Activated T-helper 1 cell treated with anti-CD3 and anti-CD28 coated beads, Interleukin-12 subunit alpha, Interleukin-12 subunit beta, Interleukin-2, Interleukin-4 antibody, amounts not matched to agents 30 ng/mL and 10 ng/mL and 1 ng/mL, durations not matched to agents 14 hours and 24 hours and 36 hours (primary cell): ENCODE results near the gene TREML2. TPM values are rescaled to one million over a fixed set of nuclear protein-coding genes. Genes with fewer than 3 reads are reported as not detected.
"Not testable (repeated sequence)": the region's sequence is repeated elsewhere in the genome, so short reads cannot be mapped to it uniquely, and the experiment has no call there.

Experiments used
- DNase-seq: peaks from one replicate; pipeline ENCODE4 v3.0.0; 2021; ENCODE audit warnings: low spot score
- H3K27ac Mint-ChIP-seq: one replicate; pipeline ENCODE4 v1.8.0; 2021; ENCODE audit warnings: mild to moderate bottlenecking, mixed read lengths
- H3K27me3 Mint-ChIP-seq: one replicate; pipeline ENCODE4 v1.8.0; 2022; ENCODE audit warnings: mild to moderate bottlenecking, moderate library complexity, mixed read lengths; ENCODE audit not compliant: insufficient read depth
- H3K36me3 Mint-ChIP-seq: one replicate; pipeline ENCODE4 v1.8.0; 2021; ENCODE audit warnings: low read depth, mixed read lengths
- H3K4me1 Mint-ChIP-seq: one replicate; pipeline ENCODE4 v1.8.0; 2021; ENCODE audit warnings: low read depth, mixed read lengths
- H3K4me3 Mint-ChIP-seq: one replicate; pipeline ENCODE4 v1.8.0; 2021; ENCODE audit warnings: mild to moderate bottlenecking, moderate library complexity, mixed read lengths
- H3K9me3 Mint-ChIP-seq: one replicate; pipeline ENCODE4 v1.8.0; 2021; ENCODE audit warnings: mixed read lengths
- intact Hi-C: fragments of 100-400 bp; cut with micrococcal nuclease; formaldehyde crosslinking; loops from one replicate; pipeline ENCODE4 v1.15.1; 2024
- total RNA-seq: library from RNA; stranded (reverse); gene quantifications from 2 replicates; pipeline ENCODE4 v1.2.3, GENCODE V29; 2022

The TREML2 gene
- total RNA-seq, 1 donor from 2014 or later = 4.9 TPM

- H3K27ac Mint-ChIP-seq = peak overlapping the region; percentile 95
- DNase-seq = no peak
- H3K4me3 Mint-ChIP-seq = peak overlapping the region; percentile 77
- no peaks in the 10 kb centered on the region for H3K27me3 Mint-ChIP-seq
- H3K9me3 Mint-ChIP-seq = peaks cover 5% of the 10 kb centered on the region
- peaks cover 68% of the 10 kb centered on the region for H3K4me1 Mint-ChIP-seq
- peaks cover 21% of the 10 kb centered on the region for H3K36me3 Mint-ChIP-seq
- intact Hi-C loops = loop anchor here (5.0 kb wide), 1 partner anchor 127 kb away; the partner anchor contains the start of genes NFYA and OARD1
Measured at GRCh38 chr6:41199552-41200246, 1.2 kb downstream of the TREML2 start.

- Mint-ChIP-seq H3K27ac (no peak overlapping the region), H3K27me3 (no peaks in the 10 kb centered on the region), H3K9me3 (no peaks in the 10 kb centered on the region), H3K4me1 (peaks cover 70% of the 10 kb centered on the region), H3K4me3 (no peak overlapping the region), H3K36me3 (peaks cover 23% of the 10 kb centered on the region)
- intact Hi-C loops = loop anchor here (5.0 kb wide), 1 partner anchor 125 kb away; the partner anchor contains the start of genes NFYA and OARD1
- DNase-seq = no peak
Measured at GRCh38 chr6:41197234-41197633, 3.7 kb downstream of the TREML2 start.

- H3K4me3 Mint-ChIP-seq = no peak overlapping the region
- H3K4me1 Mint-ChIP-seq = peaks cover 42% of the 10 kb centered on the region
- peaks cover 9% of the 10 kb centered on the region for H3K9me3 Mint-ChIP-seq
- DNase-seq = no peak
- H3K27me3 Mint-ChIP-seq = no peaks in the 10 kb centered on the region
- H3K27ac Mint-ChIP-seq = no peak overlapping the region
- peaks cover 42% of the 10 kb centered on the region for H3K36me3 Mint-ChIP-seq
- intact Hi-C loops = no loop called here
Measured at GRCh38 chr6:41194386-41194785, 6.6 kb downstream of the TREML2 start.

- H3K27ac Mint-ChIP-seq = no peak overlapping the region
- peaks cover 12% of the 10 kb centered on the region for H3K9me3 Mint-ChIP-seq
- H3K4me1 Mint-ChIP-seq = peaks cover 38% of the 10 kb centered on the region
- H3K27me3 Mint-ChIP-seq = no peaks in the 10 kb centered on the region
- no peak overlapping the region for H3K4me3 Mint-ChIP-seq
- DNase-seq = no peak
- peaks cover 41% of the 10 kb centered on the region for H3K36me3 Mint-ChIP-seq
- intact Hi-C loops = no loop called here
Measured at GRCh38 chr6:41193884-41194283, 7.1 kb downstream of the TREML2 start.

GRCh38 chr6:41193171-41193734 lies 7.7 kb downstream of the TREML2 start:
- intact Hi-C loops = no loop called here
- Mint-ChIP-seq H3K27me3 (no peaks in the 10 kb centered on the region), H3K9me3 (peaks cover 12% of the 10 kb centered on the region), H3K27ac (no peak overlapping the region), H3K36me3 (peaks cover 41% of the 10 kb centered on the region), H3K4me1 (peaks cover 42% of the 10 kb centered on the region), H3K4me3 (no peak overlapping the region)
- no peak for DNase-seq

- no peak overlapping the region for H3K4me3 Mint-ChIP-seq
Measured at GRCh38 chr6:41191569-41191968, 9.4 kb downstream of the TREML2 start.

GRCh38 chr6:41190791-41191190 lies 10.2 kb downstream of the TREML2 start:
- Mint-ChIP-seq H3K27me3 (no peaks in the 10 kb centered on the region), H3K9me3 (peaks cover 12% of the 10 kb centered on the region), H3K36me3 (peaks cover 32% of the 10 kb centered on the region), H3K27ac (no peak overlapping the region), H3K4me3 (no peak overlapping the region), H3K4me1 (peaks cover 43% of the 10 kb centered on the region)
- DNase-seq = no peak
- intact Hi-C loops = loop anchor here (2.0 kb wide), 1 partner anchor 128 kb away; no protein-coding TSS in a partner anchor

More at GRCh38 chr6:41191569-41191968, 9.4 kb downstream of the TREML2 start:
- intact Hi-C loops = loop anchor here (2.0 kb wide), 1 partner anchor 127 kb away; no protein-coding TSS in a partner anchor
- H3K9me3 Mint-ChIP-seq = peaks cover 12% of the 10 kb centered on the region
- DNase-seq = no peak
- no peak overlapping the region for H3K27ac Mint-ChIP-seq
- H3K4me1 Mint-ChIP-seq = peaks cover 40% of the 10 kb centered on the region
- peaks cover 32% of the 10 kb centered on the region for H3K36me3 Mint-ChIP-seq
- no peaks in the 10 kb centered on the region for H3K27me3 Mint-ChIP-seq

GRCh38 chr6:41189967-41190366 lies 11.0 kb downstream of the TREML2 start:
- Mint-ChIP-seq H3K4me3 (no peak overlapping the region), H3K27ac (no peak overlapping the region), H3K9me3 (peaks cover 12% of the 10 kb centered on the region), H3K36me3 (peaks cover 27% of the 10 kb centered on the region), H3K27me3 (no peaks in the 10 kb centered on the region), H3K4me1 (peaks cover 40% of the 10 kb centered on the region)
- intact Hi-C loops = loop anchor here (2.0 kb wide), 1 partner anchor 129 kb away; no protein-coding TSS in a partner anchor
- DNase-seq = no peak

- H3K4me3 Mint-ChIP-seq, H3K27ac Mint-ChIP-seq, intact Hi-C loops, DNase-seq, H3K27me3 Mint-ChIP-seq: not testable (repeated sequence)
- peaks cover 35% of the 10 kb centered on the region for H3K4me1 Mint-ChIP-seq
- peaks cover 12% of the 10 kb centered on the region for H3K9me3 Mint-ChIP-seq
- peaks cover 24% of the 10 kb centered on the region for H3K36me3 Mint-ChIP-seq
Measured at GRCh38 chr6:41189046-41189445, 11.9 kb downstream of the TREML2 start.

- no peak overlapping the region for H3K27ac Mint-ChIP-seq
- peaks cover 12% of the 10 kb centered on the region for H3K9me3 Mint-ChIP-seq
- intact Hi-C loops = no loop called here
- H3K27me3 Mint-ChIP-seq = no peaks in the 10 kb centered on the region
- H3K4me3 Mint-ChIP-seq = no peak overlapping the region
- peaks cover 30% of the 10 kb centered on the region for H3K4me1 Mint-ChIP-seq
- DNase-seq = no peak
- H3K36me3 Mint-ChIP-seq = peaks cover 24% of the 10 kb centered on the region
Measured at GRCh38 chr6:41187924-41188886, 12.7 kb downstream of the TREML2 start.

GRCh38 chr6:41186031-41186562 lies 14.9 kb downstream of the TREML2 start:
- Mint-ChIP-seq H3K4me3 (no peak overlapping the region), H3K4me1 (peaks cover 45% of the 10 kb centered on the region), H3K9me3 (peaks cover 12% of the 10 kb centered on the region), H3K36me3 (peaks cover 17% of the 10 kb centered on the region), H3K27me3 (no peaks in the 10 kb centered on the region), H3K27ac (peak overlapping the region; percentile 73)
- no peak for DNase-seq
- intact Hi-C loops = no loop called here

GRCh38 chr6:41184761-41185160 lies 16.2 kb downstream of the TREML2 start:
- no peak for DNase-seq
- intact Hi-C loops = no loop called here

More at GRCh38 chr6:41184761-41185160, 16.2 kb downstream of the TREML2 start:
- Mint-ChIP-seq H3K27ac (no peak overlapping the region), H3K4me1 (peaks cover 45% of the 10 kb centered on the region), H3K27me3 (peaks cover 1% of the 10 kb centered on the region), H3K9me3 (peaks cover 6% of the 10 kb centered on the region), H3K4me3 (no peak overlapping the region), H3K36me3 (peaks cover 6% of the 10 kb centered on the region)
